ENCODE results near the gene SLX4IP. TPM values are rescaled to one million over a fixed set of nuclear protein-coding genes. Genes with fewer than 3 reads are reported as not detected.

SLX4IP gene
- total and polyA plus RNA-seq, 2 of the 13 experiments (the other 11 are each of a cell fraction or from before 2014, with no cell fraction given), result 3.6 to 7.3 TPM

- no peaks in the 10 kb centered on the region for H3K9me3 ChIP-seq (ENCODE audit: low read length)
- H4K20me1 ChIP-seq (ENCODE audit: insufficient read depth, low read length), result no peaks in the 10 kb centered on the region
- CTCF ChIA-PET (ENCODE audit: low intra/inter-chr PET ratio, low total read pairs), result no interaction called here
- no peaks in the 10 kb centered on the region for H3K79me2 ChIP-seq (ENCODE audit: insufficient read depth, low read length)
- H3K4me3 ChIP-seq (replicated peaks in 1 of 3; ENCODE audit: insufficient read depth in 1 of 3, low read depth in 2 of 3, low read length in 3 of 3), result no peak overlapping the region
- no peak overlapping the region for H2AFZ ChIP-seq (ENCODE audit: low read length)
- intact Hi-C loops (cut with micrococcal nuclease; ENCODE audit: unreplicated experiment), result no loop called here
- POLR2A ChIA-PET, result interaction anchor here (0.8 kb wide), 1 partner anchor 31 kb away, joined by 3 read pairs; the partner anchor contains the start of gene JAG1
- no peak overlapping the region for H3K9ac ChIP-seq (ENCODE audit: insufficient read depth, low read depth, low read length)
- no peak for DNase-seq (ENCODE audit: low spot score)
- WGBS (ENCODE audit: low lambda C conversion rate), result 86% methylated on average over 4 of the region's 4 CpGs
- ATAC-seq, result no peak
- H3K36me3 ChIP-seq (replicated peaks in 1 of 2; ENCODE audit: control insufficient read depth in 1 of 2, insufficient read depth in 2 of 2, low read length in 2 of 2), result peaks cover 76 to 91% of the 10 kb centered on the region in 2 experiments
- no peak for FAIRE-seq
- BruUV-seq (replicated peaks), result no TSS peak
- H3K4me2 ChIP-seq (ENCODE audit: low read depth, low read length), result no peak overlapping the region
- in situ Hi-C loops (cut with HindIII; ENCODE audit: extremely low pct_ligation_motif_present, low pct_unique_long_range_greater_than_20kb), result loop anchor here (10.0 kb wide), 1 partner anchor 208 kb away; the partner anchor contains the start of genes MKKS and SLX4IP
- H3K4me1 ChIP-seq (ENCODE audit: insufficient read depth, low read length), result no peaks in the 10 kb centered on the region
- H3K27me3 ChIP-seq (ENCODE audit: control insufficient read depth in 1 of 2, insufficient read depth in 2 of 2, low read length in 2 of 2), result no peaks in the 10 kb centered on the region
- H3K27ac ChIP-seq (ENCODE audit: extremely low read length, insufficient read depth, low read length), result no peak overlapping the region
- TF ChIP-seq ARNT2 (CRISPR knock-in tag; IDR thresholded peaks at IDR 0.05; ENCODE audit: low read depth) (no peak), RAD51 (IDR thresholded peaks at IDR 0.05; ENCODE audit: borderline replicate concordance) (no peak), HHEX (CRISPR knock-in tag; IDR thresholded peaks at IDR 0.05) (no peak), HNF1A (IDR thresholded peaks at IDR 0.05; ENCODE audit: low read depth) (no peak), HNF1A (CRISPR knock-in tag; IDR thresholded peaks at IDR 0.05; ENCODE audit: borderline replicate concordance) (no peak), CBX2 (IDR thresholded peaks at IDR 0.05; ENCODE audit: low read depth, low read length) (no peak), CBX2 (CRISPR knock-in tag; IDR thresholded peaks at IDR 0.05; ENCODE audit: low read depth) (no peak), ZSCAN31 (CRISPR knock-in tag; IDR thresholded peaks at IDR 0.05; ENCODE audit: low read depth) (no peak), LCORL (IDR thresholded peaks at IDR 0.05) (no peak), LCORL (CRISPR knock-in tag; IDR thresholded peaks at IDR 0.05) (no peak), PAF1 (CRISPR knock-in tag; IDR thresholded peaks at IDR 0.05) (no peak), KDM6A (CRISPR knock-in tag; IDR thresholded peaks at IDR 0.05; ENCODE audit: low read depth) (no peak), FOXO4 (CRISPR knock-in tag; conservative IDR thresholded peaks at IDR 0.05) (no peak), IRX3 (CRISPR knock-in tag; IDR thresholded peaks at IDR 0.05; ENCODE audit: borderline replicate concordance, low read depth) (no peak), ARID5B (CRISPR knock-in tag; IDR thresholded peaks at IDR 0.05) (no peak), ZKSCAN8 (CRISPR knock-in tag; IDR thresholded peaks at IDR 0.05; ENCODE audit: borderline replicate concordance) (no peak), XRCC5 (optimal IDR thresholded peaks at IDR 0.05; ENCODE audit: low read length) (no peak)
These were observed 207.9 kb downstream of the SLX4IP start for GRCh38 chr20:10642856-10643559.
